HG02973 (cell line): Measurements from ENCODE around the gene ZYG11B.
"Not testable (repeated sequence)": the region's sequence is repeated elsewhere in the genome, so short reads cannot be mapped to it uniquely, and the experiment has no call there.

Source experiments
- ATAC-seq: cut with Tn5 transposase; IDR thresholded peaks from one replicate; pipeline ENCODE4 v1.9.1; 2021; ENCODE audit warnings: moderate library complexity; ENCODE audit not compliant: unreplicated experiment

The ZYG11B gene

DNA sequence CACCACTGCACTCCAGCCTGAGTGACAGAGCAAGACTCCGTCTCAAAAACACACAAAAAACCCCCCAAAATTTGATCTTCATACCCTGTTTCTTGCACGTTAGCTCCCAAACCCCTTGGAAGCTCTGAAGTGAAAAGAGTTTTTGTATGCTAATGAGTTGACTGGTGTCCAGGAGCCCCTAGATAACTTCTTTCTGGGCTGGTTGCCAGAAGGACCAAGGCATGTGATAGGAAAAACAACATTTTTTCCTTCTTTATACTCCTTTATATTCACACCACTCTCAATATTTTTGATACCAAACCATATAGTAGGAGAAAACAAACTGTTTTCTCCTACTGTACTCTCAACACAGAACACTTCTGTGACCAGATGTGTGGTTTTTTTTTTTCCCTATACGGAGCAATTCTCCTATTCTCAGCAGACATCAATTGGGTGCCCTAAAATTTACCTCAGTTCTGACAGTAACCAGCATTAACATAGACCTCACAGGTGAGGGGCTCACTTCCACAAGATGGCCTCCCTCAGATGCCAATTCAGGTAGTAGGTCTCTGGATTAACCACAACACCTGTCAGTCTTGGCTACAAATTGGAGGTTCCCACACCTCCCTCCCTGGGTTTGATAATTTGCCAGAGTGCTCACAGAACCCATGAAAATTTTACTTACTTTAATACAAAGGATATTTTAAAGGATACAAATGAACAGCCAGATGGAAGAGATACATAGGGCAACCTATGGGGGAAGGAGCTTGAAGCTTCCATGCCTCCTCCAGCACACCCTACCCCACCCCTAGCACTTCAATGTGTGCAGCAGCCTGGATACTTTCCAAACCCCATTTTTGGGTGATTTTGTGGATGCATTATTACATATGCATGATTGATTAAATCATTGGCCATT is 25.6 kb downstream of the ZYG11B start:
- ATAC-seq = no peak

DNA sequence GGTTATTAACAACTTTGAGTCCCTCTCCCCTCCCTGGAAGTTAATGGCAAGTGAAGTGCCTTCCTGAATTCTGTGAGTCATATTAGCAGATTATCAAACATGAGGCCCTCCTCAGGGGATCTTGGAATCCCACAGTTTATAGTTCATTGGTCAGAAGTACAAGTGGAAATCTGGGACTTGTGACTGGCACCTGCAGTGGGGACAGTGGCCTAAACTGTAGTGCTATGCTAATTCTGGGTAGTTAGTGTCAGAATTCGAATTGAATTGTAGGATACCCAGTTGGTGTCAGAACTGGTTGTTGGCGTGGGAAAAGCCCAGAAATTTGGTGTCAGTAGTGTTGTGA is 26.2 kb downstream of the ZYG11B start:
- ATAC-seq = no peak

DNA sequence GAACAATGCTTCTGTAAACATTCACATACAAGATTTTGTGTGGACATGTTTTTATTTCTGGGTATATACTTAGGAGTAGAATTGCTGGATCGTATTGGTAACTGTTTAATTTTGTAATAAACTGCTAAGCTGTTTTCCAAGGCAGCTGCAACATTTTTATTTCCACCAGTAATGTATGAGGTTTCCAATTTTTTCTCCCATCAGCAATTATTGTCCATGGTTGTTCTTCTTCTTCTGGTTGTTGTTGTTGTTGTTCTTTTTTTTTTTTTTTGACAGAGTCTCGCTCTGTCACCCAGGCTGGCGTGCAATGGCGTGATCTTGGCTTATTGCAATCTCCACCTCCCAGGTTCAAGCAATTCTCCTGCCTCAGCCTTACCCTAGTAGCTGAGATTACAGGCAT is 26.9 kb downstream of the ZYG11B start:
- no peak for ATAC-seq

DNA sequence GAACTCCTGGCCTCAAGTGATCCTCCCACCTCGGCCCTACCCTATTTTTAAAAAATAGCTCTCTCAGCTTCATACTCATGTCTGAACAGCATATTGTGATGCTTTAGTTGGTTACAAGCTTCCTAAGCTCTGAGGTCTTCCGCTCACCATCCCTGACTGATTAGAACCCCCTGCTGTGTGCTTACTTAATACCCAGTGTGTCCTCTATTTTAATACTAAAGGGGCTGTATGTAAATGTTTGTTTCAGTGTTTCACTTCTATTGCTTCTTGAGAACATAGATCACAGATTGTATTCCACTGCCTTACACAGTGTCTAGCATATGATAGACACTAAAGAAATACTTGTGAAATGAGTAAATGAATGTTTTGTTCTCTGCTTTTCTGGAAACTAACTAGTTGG is 29.8 kb downstream of the ZYG11B start:
- no peak for ATAC-seq

DNA sequence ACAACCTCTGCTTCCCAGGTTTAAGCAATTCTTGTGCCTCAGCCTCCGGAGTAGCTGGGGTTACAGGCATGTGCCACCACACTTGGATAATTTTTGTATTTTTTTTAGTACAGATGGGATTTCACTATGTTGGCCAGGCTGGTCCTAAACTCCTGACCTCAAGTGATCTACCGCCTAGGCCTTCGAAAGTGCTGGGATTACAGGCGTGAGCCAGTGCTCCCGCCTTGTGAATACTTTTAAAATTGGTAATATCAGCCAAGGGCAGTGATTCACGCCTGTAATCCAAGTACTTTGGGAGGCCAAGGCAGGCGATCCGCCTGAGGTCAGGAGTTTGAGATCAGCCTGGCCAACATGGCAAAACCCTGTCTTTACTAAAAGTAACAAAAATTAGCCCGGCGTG is 33.7 kb downstream of the ZYG11B start:
- no peak for ATAC-seq

DNA sequence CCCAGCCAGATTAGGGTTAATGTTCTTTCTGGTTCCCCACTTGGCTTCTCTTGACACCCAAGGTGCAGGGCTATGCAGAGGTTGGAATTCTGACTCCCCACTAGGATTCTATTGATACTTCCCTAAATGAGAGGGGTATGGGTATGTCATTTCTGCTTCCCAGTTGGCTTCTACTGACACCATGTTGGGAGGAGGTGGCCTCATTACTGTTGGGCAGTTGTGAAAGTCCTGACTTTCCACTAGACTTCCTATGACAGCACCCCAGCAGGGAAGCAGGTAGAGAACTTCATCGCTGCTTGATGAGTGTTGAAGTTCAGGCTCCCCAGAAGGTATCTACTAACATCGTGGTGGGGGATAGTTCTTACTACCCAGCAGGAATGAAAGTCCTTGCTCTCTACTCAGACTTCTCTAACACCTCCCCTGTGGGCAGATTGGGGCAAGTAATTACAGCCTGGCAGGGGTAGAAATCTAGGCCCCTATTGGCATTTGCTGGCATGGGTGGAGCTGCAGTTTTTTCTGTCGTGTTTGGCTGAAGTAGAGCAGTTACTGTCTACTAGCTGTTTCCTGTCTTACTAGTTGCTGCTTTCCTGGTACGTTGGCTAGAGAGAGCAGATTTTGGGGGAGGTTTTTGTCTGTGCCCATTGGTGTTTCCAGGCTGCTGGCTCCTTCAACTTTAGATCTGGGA is 41.5 kb downstream of the ZYG11B start:
- no peak for ATAC-seq

DNA sequence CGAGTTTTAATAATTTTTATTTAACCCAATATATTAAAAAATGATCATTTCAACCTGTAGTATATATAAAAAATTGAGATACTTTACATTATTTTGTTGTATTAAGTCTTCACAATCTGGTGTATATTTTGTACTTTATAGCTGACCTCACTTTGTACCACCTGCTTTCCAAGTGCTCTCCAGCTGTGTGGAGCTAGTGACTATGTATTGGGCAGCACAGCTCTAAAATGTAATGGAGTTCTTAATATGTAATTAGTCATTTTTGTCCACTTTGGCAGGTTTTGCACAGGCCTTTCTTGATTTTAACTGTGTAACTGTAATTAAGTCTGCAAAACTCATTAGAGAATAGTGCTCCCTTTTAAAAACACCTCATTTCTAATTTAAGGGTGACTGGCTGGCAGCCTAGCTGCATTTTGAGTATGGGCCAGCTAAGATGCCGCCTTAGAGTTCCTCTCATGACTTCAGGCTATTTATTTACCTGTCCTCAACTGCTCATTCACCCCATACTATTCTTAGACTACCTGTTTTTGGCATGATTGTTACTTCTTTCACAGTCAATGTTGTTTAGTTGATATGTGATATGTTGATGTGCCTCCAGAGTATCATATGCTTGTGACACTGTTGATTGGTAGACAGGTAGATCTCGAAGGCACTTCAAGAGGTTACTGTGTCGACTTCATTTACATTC is 43.2 kb downstream of the ZYG11B start:
- ATAC-seq = no peak

DNA sequence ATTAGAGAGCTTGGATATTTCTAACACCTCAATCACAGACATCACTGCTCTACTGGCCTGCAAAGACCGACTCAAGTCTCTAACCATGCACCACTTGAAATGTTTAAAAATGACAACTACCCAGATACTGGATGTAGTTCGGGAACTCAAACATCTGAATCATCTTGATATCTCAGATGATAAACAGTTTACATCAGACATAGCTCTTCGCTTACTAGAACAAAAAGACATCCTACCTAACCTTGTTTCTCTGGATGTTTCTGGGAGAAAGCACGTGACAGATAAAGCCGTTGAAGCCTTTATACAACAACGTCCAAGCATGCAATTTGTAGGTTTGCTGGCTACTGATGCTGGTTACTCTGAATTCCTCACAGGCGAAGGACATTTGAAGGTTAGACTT is 45.1 kb downstream of the ZYG11B start:
- ATAC-seq = no peak

DNA sequence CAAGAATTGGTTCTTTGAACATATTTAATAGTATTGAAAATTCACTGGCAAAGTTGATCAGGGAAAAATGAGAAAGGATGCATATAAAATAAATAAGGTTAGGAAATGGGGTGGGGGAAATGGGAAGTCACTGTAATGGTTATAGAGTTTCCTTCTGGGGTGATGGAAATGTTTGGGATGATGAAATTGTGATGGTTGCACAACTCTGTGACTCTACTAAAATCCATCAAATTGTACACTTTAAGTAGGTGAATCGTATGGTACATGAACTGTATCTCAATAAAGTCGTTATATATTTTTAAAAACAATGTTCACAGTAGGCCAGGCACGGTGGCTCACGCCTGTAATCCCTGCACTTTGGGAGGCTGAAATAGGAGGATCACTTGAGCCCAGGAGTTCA is 59.9 kb downstream of the ZYG11B start:
- no peak for ATAC-seq

DNA sequence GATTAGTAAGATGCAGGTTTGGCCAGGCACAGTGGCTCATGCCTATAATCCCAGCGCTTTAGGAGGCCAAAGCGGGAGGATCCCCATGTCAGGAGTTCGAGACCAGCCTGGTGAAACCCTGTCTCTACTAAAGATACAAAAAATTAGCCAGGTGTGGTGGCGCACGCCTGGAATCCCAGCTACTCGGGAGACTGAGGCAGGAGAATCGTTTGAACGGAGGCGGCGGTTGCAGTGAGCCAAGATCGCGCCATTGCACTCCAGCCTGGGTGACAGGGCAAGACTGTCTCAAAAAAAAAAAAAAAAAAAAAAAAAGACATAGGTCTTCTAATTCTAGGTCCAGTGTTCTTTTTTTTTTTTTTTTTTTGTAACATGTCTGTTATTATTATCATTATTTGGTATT is 64.2 kb downstream of the ZYG11B start:
- ATAC-seq = not testable (repeated sequence)

DNA sequence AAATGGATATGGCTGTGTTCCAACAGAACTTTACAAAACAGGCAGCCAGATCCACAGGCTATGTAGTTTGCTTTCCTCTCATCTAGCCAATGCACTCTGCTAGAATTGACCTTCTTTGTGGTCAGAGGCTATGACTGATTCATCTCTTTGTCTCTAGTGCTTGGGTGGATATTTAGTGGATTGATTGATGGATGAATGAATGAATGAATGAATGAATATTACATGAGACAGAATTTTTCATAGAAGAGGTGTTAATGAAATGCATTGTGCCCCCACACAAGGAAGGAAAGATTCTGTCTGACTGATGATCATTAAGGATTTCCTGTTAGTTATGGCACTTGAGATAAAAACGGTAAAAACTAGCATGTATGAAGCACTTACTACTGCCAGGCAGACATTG is 65.8 kb downstream of the ZYG11B start:
- ATAC-seq = no peak

DNA sequence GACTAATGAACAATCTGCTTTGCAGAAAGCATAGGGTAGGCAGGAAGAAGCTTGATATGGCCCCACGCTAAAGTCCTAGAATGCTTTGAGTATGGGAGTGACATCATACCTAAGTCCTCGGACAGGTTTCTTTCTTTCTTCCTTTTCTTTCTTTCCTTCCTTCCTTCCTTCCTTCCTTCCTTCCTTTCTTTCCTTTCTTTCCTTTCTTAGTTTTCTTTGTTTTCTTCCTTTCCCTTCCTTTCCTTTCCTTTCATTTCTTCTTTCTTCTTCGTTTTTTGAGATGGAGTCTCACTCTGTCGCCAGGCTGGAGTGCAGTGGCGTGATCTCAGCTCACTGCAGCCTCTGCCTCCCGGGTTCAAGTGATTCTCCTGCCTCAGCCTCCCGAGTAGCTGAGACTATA is 67.5 kb downstream of the ZYG11B start:
- not testable (repeated sequence) for ATAC-seq

DNA sequence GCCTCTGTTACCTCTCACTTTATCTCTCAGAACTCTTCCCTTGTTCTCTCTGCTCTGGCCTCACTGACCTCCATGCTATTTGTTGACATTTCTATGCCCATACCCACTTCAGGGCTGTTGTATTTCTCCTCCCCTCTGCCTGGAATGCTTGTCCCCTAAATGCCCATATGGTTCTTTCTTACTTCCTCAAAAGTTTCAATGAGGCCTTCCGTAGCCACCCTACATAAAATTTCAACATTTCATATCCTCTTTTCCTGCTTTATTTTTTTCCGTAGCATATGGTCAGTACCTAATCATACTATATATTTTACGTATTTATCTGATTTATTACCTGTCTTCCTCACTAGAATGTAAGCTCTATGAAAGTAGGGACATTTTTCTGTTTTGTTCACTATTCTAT is 69.2 kb downstream of the ZYG11B start:
- no peak for ATAC-seq

DNA sequence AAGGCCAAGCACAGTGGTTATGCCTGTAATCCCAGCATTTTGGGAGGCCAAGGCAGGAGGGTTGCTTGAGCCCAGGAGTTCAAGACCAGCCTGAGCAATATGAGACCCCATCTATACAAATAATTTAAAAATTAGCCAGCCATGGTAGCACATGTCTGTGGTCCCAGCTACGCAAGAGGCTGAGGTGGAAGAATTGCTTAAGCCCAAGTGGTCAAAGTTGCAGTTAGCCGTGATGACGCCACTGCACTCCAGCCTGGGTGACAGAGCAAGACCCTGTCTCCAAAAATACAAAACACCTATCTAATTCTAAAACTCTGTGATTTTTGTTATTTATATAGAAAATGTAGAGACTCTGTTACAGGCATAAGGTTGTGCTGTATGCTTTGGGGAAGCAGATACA is 72.1 kb downstream of the ZYG11B start:
- ATAC-seq = no peak

DNA sequence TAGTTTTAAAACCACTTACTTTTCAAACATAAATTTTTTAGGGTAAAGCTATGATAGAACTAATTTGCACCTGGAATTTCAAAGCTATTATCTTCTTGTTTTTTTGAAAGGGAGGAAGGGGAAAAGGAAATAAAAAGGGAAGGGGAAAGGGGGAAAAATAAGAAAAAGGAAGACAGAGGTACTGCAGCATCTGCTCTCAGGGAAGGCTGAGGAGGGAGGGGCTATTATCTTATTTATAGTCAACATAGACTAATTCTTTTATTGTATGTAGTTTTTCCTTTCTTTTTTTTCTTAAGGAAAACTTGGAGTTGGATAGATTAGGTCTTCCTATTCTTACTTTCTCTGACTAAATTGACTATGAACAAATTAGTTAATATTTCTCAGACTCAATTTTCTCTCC is 74.8 kb downstream of the ZYG11B start:
- ATAC-seq = no peak

DNA sequence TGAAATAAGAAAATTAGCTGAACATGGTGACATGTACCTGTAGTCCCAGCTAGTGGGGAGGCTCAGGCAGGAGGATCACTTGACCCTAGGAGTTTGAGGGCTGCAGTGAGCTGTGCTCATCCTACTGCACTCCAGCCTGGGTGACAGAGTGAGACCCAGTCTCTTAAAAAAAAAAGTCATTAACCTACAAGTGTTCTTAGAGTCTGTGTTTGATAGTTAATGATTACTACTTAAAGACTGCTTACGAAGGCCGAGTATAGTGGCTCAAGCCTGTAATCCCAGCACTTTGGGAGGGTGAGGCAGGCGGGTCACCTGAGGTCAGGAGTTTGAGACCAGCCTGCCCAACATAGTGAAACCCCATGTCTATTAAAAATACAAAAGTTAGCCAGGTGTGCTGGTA is 77.8 kb downstream of the ZYG11B start:
- ATAC-seq = not testable (repeated sequence)

DNA sequence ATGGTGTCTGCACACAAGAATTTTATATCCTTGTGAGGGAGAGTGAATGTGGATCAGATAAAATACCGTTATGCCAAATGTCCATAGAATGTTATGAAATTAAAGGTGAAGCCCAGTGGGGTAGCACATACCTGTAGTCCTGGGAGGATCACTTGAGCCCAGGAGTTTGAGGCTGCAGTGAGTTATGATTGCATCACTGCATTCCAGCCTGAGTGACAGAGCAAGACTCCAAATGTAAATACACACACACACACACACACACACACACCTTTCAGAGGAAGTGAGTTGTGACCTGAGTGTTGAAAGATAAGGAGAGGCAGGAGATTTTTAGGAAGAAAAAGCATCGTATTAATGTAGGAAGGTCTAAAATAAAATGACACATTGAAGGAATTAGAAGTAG is 88.2 kb downstream of the ZYG11B start:
- no peak for ATAC-seq

DNA sequence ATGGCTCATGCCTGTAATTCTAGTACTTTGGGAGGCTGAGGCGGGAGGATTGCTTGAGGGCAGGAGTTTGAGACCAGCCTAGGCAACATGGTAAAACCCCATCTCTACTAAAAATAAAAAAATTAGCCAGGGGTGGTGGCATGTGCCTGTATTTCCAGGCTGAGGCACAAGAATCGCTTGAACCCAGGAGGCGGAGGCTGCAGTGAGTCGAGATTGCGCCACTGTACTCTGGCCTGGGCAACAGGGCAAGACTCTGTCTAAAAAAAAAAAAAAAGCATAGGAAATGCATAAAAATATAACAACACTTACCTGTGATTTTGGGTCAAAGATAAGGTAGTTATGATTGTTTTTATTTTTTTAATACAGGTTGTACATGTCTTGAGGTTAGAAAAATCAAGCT is 94.6 kb downstream of the ZYG11B start:
- not testable (repeated sequence) for ATAC-seq

DNA sequence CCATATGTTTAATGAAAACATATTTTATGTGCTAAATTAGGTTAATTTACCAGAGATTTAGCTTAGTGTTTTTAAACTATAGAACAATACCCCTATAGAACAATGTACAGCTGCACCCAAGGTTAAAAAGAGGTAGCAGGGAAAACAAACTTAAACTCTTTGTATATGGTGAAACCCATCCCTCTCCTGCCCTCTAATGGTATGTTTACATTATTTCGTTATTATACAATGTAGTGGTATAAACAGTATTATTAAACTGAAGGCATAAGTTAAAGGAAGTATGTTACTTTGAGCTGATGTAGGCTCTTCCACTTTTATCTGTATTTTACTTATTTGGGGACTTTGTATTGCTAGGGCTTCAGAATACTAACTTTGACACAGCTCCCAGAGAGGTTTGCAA is 99.6 kb downstream of the ZYG11B start:
- no peak for ATAC-seq

DNA sequence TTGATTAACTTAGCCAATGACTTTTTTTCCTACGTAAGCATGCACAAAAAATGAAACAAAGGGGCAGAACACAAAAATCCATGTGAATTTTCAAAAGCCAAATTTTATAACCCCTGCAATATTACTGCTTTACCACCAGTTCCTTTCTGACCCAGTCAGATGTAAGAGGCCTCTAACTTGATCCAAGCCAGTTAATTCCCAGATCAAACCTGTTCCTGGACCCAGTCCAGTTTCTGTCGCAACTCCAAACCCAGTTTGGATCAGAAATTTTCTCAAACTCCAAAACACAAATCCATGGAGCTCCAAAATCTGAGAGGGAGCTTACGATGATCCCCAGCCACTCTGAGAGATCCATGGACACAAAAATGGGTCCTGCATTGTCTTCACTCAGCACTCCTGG is 108.5 kb downstream of the ZYG11B start:
- ATAC-seq = no peak

DNA sequence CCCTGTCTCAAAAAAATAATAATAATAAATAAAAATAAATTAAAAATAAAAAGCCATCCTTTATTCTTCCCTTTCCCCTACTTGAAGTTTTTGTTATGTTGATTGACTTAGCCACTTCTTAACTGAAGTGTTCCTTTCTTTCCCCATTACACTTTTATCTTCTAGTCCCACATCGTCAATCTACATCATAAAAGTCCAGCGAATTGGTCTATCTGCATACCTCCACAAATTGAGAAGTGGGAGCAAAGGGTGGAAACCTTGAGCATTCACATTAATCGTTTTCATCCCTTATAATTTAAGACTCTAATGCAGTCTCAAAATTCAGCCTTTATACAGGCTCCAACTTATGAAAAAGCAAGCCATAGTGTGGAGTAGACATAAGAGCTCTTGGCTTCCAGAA is 109.8 kb downstream of the ZYG11B start:
- ATAC-seq = no peak

DNA sequence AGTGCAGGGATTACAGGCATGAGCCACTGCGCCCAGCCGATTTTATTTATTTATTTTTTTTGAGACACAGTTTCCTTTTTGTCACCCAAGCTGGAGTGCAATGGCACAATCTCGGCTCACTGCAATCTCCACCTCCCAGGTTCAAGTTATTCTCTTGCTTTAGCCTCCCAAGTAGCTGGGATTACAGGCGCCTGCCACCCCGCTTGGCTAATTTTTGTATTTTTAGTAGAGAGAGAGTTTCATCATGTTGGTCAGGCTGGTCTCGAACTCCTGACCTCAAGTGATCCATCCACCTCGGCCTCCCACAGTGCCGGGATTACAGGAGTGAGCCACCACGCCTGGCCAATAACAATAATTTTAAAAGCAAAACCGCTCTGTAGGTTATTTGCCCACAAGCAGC is 112.9 kb downstream of the ZYG11B start:
- not testable (repeated sequence) for ATAC-seq
